Loucy (cell line): ENCODE data around the gene ASXL1.

Source experiments
- H2AFZ ChIP-seq: fragments of 200-600 bp; sonication (generic); 2 replicates; pipeline ENCODE4 v1.6.0; 2016; ENCODE audit warnings: antibody characterized with exemption, mild to moderate bottlenecking, low read length, moderate library complexity
- H3F3A ChIP-seq: fragments of 200-600 bp; 2 replicates; pipeline ENCODE4 v1.6.0; 2016; ENCODE audit warnings: antibody characterized with exemption, low read depth, mild to moderate bottlenecking
- H3K27me3 ChIP-seq: fragments of 200-600 bp; sonication (generic); 2 replicates; pipeline ENCODE4 v1.6.1; 2014; ENCODE audit warnings: low read length, mild to moderate bottlenecking; ENCODE audit not compliant: insufficient read depth, poor library complexity, severe bottlenecking
- H3K36me3 ChIP-seq: fragments of 200-600 bp; sonication (generic); 2 replicates; pipeline ENCODE4 v1.6.1; 2016; ENCODE audit warnings: low read length; ENCODE audit not compliant: insufficient read depth
- H3K4me1 ChIP-seq: fragments of 200-600 bp; sonication (generic); 2 replicates; pipeline ENCODE4 v1.5.1; 2014; ENCODE audit warnings: low read length, mild to moderate bottlenecking; ENCODE audit not compliant: insufficient read depth, poor library complexity, severe bottlenecking
- H3K4me2 ChIP-seq: fragments of 200-600 bp; sonication (generic); 2 replicates; pipeline ENCODE4 v1.6.0; 2014; ENCODE audit warnings: antibody characterized with exemption, low read length, low read depth, mild to moderate bottlenecking; ENCODE audit not compliant: poor library complexity, severe bottlenecking
- H3K4me3 ChIP-seq: fragments of 200-600 bp; sonication (generic); 2 replicates; pipeline ENCODE4 v1.5.1; 2014; ENCODE audit warnings: low read length, mild to moderate bottlenecking, mixed read lengths; ENCODE audit not compliant: poor library complexity, severe bottlenecking
- H3K79me2 ChIP-seq: fragments of 200-600 bp; sonication (generic); 2 replicates; pipeline ENCODE4 v1.6.1; 2014; ENCODE audit warnings: low read length; ENCODE audit not compliant: insufficient read depth
- H3K9ac ChIP-seq: fragments of 200-600 bp; sonication (generic); 2 replicates; pipeline ENCODE4 v1.6.0; 2014; ENCODE audit warnings: mild to moderate bottlenecking, low read depth, low read length, moderate library complexity; ENCODE audit not compliant: poor library complexity, severe bottlenecking
- H3K9me2 ChIP-seq: fragments of 200-600 bp; sonication (generic); replicated peaks from 2 replicates; pipeline ENCODE4 v1.6.1; 2016; ENCODE audit warnings: low read depth, low read length, mixed read lengths
- H3K9me3 ChIP-seq: fragments of 200-600 bp; sonication (generic); 2 replicates; pipeline ENCODE4 v1.6.1; 2014; ENCODE audit warnings: mild to moderate bottlenecking, antibody characterized with exemption, low read length, low read depth; ENCODE audit not compliant: insufficient read depth
- H4K20me1 ChIP-seq: fragments of 200-600 bp; sonication (generic); 2 replicates; pipeline ENCODE4 v1.6.0; 2014; ENCODE audit warnings: antibody characterized with exemption, low read length, mild to moderate bottlenecking; ENCODE audit not compliant: insufficient read depth, poor library complexity, severe bottlenecking
- CTCF ChIP-seq: fragments of 200-600 bp; sonication (generic); conservative IDR thresholded peaks from 2 replicates; pipeline ENCODE4 v1.5.1; 2014; ENCODE audit warnings: mild to moderate bottlenecking, antibody characterized with exemption, low read length
- EZH2phosphoT487 ChIP-seq: fragments of 200-600 bp; IDR thresholded peaks from 2 replicates; pipeline ENCODE4 v1.6.1; 2018; ENCODE audit warnings: antibody characterized with exemption, mild to moderate bottlenecking, moderate library complexity, borderline replicate concordance

The ASXL1 gene

GRCh38 chr20:32315399-32315798 lies 42.7 kb upstream of the ASXL1 start:
- H3K4me3 ChIP-seq, result no peak overlapping the region
- no peaks in the 10 kb centered on the region for H3K79me2 ChIP-seq
- H3K4me2 ChIP-seq, result no peak overlapping the region
- H3K27me3 ChIP-seq, result no peaks in the 10 kb centered on the region
- no peaks in the 10 kb centered on the region for H3K9me2 ChIP-seq
- peaks cover 12% of the 10 kb centered on the region; the same call in 1 of the 2 replicates for H3K36me3 ChIP-seq
- no peaks in the 10 kb centered on the region for H3F3A ChIP-seq
- H4K20me1 ChIP-seq, result no peaks in the 10 kb centered on the region
- no peak overlapping the region for H2AFZ ChIP-seq
- no peaks in the 10 kb centered on the region for H3K4me1 ChIP-seq
- H3K9ac ChIP-seq, result no peak overlapping the region
- no peaks in the 10 kb centered on the region for H3K9me3 ChIP-seq
- no peak for TF ChIP-seq EZH2phosphoT487
- no peak for TF ChIP-seq CTCF

- TF ChIP-seq CTCF (no peak), EZH2phosphoT487 (no peak)
- Histone ChIP-seq H3K79me2 (no peaks in the 10 kb centered on the region), H3K9ac (no peak overlapping the region), H3K4me3 (no peak overlapping the region), H3K36me3 (peaks cover 8% of the 10 kb centered on the region; the same call in 1 of the 2 replicates), H3F3A (no peaks in the 10 kb centered on the region), H3K27me3 (no peaks in the 10 kb centered on the region), H3K9me2 (no peaks in the 10 kb centered on the region), H3K4me2 (no peak overlapping the region), H3K4me1 (no peaks in the 10 kb centered on the region), H2AFZ (no peak overlapping the region), H4K20me1 (no peaks in the 10 kb centered on the region), H3K9me3 (no peaks in the 10 kb centered on the region)
These were observed 42.2 kb upstream of the ASXL1 start for GRCh38 chr20:32315891-32316290.

- Histone ChIP-seq H3K4me2 (no peak overlapping the region), H3K27me3 (no peaks in the 10 kb centered on the region), H2AFZ (no peak overlapping the region), H3K79me2 (no peaks in the 10 kb centered on the region), H3K9ac (no peak overlapping the region), H3K9me2 (no peaks in the 10 kb centered on the region), H3K4me1 (no peaks in the 10 kb centered on the region), H3K9me3 (no peaks in the 10 kb centered on the region), H3K36me3 (peaks cover 8% of the 10 kb centered on the region; the same call in 1 of the 2 replicates), H3K4me3 (no peak overlapping the region), H3F3A (no peaks in the 10 kb centered on the region), H4K20me1 (no peaks in the 10 kb centered on the region)
- no peak for TF ChIP-seq EZH2phosphoT487
- TF ChIP-seq CTCF, result no peak
These were observed 41.5 kb upstream of the ASXL1 start for GRCh38 chr20:32316667-32317066.
